Glutamatergic neuron (in vitro differentiated cells): ENCODE results near the gene MAPRE2. TPM values are rescaled to one million over a fixed set of nuclear protein-coding genes. Genes with fewer than 3 reads are reported as not detected.

Experiments
- DNase-seq: peaks from one replicate; pipeline ENCODE4 v3.0.0; 2022
- H3K27ac Mint-ChIP-seq: one replicate; pipeline ENCODE4 v1.8.0; 2020; ENCODE audit warnings: mild to moderate bottlenecking, mixed read lengths, inconsistent platforms; ENCODE audit not compliant: unreplicated experiment
- H3K27me3 Mint-ChIP-seq: one replicate; pipeline ENCODE4 v1.8.0; 2020; ENCODE audit warnings: mild to moderate bottlenecking, moderate library complexity, mixed read lengths, inconsistent platforms; ENCODE audit not compliant: unreplicated experiment
- H3K36me3 Mint-ChIP-seq: one replicate; pipeline ENCODE4 v1.8.0; 2020; ENCODE audit warnings: mild to moderate bottlenecking, mixed read lengths, inconsistent platforms; ENCODE audit not compliant: unreplicated experiment
- H3K4me1 Mint-ChIP-seq: one replicate; pipeline ENCODE4 v1.8.0; 2020; ENCODE audit warnings: mild to moderate bottlenecking, low read depth, mixed read lengths, inconsistent platforms; ENCODE audit not compliant: unreplicated experiment
- H3K4me3 Mint-ChIP-seq: one replicate; pipeline ENCODE4 v1.8.0; 2020; ENCODE audit warnings: mild to moderate bottlenecking, mixed read lengths, inconsistent platforms; ENCODE audit not compliant: unreplicated experiment
- H3K9me3 Mint-ChIP-seq: one replicate; pipeline ENCODE4 v1.8.0; 2020; ENCODE audit warnings: mild to moderate bottlenecking, moderate library complexity, mixed read lengths, inconsistent platforms; ENCODE audit not compliant: unreplicated experiment
- CTCF ChIP-seq: fragments of 200-600 bp; sonication (generic); IDR thresholded peaks from one replicate; pipeline ENCODE4 v1.5.0; 2021; ENCODE audit not compliant: partially characterized antibody, unreplicated experiment
- total RNA-seq: library from RNA; stranded (reverse); fragmentation: NEBNext Ultra II Directional; extraction: Animal tissue kit (Norgen Biotek cat#: 25700); gene quantifications from one replicate; pipeline ENCODE4 v1.2.1, GENCODE V29; 2021; ENCODE audit not compliant: unreplicated experiment

Gene MAPRE2
- total RNA-seq, 1 donor from 2014 or later, result 127 TPM

DNA sequence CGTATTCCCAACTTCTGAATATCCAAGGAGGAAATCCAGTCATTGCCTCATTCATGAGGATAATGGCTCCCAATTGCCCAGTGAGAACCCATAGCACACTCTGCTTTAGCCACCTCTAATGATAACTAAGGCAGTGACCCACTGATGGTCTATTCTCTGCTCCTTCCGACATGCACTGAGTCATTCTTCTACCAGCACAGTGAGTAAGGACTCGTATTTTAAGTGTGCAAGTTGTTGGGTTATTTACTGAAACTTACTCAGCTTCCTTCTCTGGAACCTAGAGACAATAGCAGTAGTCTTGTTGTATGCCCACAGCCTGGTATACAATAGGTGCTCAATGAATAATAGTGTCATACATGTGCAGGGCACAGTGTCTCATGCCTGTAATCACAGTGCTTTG, 118.6 kb downstream of the MAPRE2 start:
- TF ChIP-seq CTCF, result no peak
- no peak overlapping the region for H3K27ac Mint-ChIP-seq
- H3K27me3 Mint-ChIP-seq, result no peaks in the 10 kb centered on the region
- H3K4me3 Mint-ChIP-seq, result no peak overlapping the region
- H3K9me3 Mint-ChIP-seq, result no peaks in the 10 kb centered on the region
- H3K4me1 Mint-ChIP-seq, result peaks cover 2% of the 10 kb centered on the region
- no peaks in the 10 kb centered on the region for H3K36me3 Mint-ChIP-seq
- no peak for DNase-seq

DNA sequence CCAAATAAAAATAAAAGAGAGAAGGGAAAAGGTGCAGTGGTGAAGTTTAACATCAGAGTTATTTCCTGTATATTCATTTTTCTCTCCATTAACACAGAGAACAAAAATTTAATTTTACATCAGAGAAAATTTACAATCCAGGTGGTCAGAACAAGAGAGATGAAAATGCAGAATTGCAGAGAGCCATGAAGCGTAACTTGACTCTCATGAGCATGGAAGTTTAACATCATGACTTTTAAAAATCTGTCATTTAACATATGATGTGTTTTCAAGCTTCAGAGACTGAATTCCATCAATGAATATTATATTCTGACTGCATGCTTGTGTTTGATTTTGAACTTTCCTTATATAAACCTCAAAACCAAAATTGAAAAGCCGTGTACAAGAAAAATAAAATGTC, 120.3 kb downstream of the MAPRE2 start:
- no peak for DNase-seq
- no peak for TF ChIP-seq CTCF
- H3K4me3 Mint-ChIP-seq, result no peak overlapping the region
- H3K36me3 Mint-ChIP-seq, result no peaks in the 10 kb centered on the region
- H3K4me1 Mint-ChIP-seq, result no peaks in the 10 kb centered on the region
- H3K27ac Mint-ChIP-seq, result no peak overlapping the region
- no peaks in the 10 kb centered on the region for H3K27me3 Mint-ChIP-seq
- H3K9me3 Mint-ChIP-seq, result no peaks in the 10 kb centered on the region

DNA sequence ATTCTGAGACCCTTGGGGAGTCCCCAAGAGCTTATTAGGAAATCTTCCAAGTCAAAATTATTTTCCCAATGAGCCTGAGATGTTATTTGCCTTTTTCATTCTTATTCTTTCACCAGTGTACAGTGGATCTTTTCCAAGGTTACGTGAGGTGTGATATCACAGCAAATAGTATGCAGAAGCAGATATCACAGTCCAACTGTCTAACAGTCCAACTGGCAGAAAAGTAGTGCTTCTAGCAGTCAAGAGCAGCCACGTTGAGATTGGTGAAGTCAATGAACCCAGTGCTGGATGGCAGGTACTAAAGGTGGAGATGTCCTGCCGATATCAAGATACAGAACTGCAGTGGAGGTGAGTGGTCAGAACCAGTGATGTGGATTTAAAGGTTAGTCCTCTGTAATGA, 120.7 kb downstream of the MAPRE2 start:
- Mint-ChIP-seq H3K27ac (no peak overlapping the region), H3K27me3 (no peaks in the 10 kb centered on the region), H3K4me1 (no peaks in the 10 kb centered on the region), H3K36me3 (no peaks in the 10 kb centered on the region), H3K9me3 (no peaks in the 10 kb centered on the region), H3K4me3 (no peak overlapping the region)
- no peak for TF ChIP-seq CTCF
- no peak for DNase-seq

DNA sequence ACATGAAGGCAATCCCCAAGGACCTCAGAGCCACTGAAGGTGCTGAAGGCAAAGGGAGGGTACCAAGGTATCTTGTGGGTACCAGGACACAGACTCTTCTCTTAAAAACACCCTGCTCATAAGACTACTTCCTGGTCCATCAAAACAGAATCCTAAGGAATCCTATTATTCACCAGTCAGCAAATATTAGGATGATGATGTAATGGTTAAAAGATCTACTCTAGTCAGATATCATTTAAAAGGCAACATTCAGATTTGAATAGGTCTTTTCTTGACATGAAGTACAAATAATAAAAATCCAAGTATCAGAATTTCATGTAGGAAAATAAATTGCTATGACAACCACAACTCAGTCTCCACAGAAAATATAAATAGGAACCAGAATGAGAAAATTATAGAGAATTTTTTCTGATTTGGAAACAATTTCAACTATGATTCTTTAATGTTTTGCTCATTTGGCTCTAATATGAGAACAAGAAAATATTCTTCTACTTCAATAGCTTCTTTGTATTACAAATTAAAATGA, 121.9 kb downstream of the MAPRE2 start:
- no peak for DNase-seq
- Mint-ChIP-seq H3K4me3 (no peak overlapping the region), H3K36me3 (no peaks in the 10 kb centered on the region), H3K27me3 (no peaks in the 10 kb centered on the region), H3K9me3 (no peaks in the 10 kb centered on the region), H3K27ac (no peak overlapping the region), H3K4me1 (no peaks in the 10 kb centered on the region)
- TF ChIP-seq CTCF, result no peak

- no peaks in the 10 kb centered on the region for H3K4me1 Mint-ChIP-seq
- DNase-seq, result no peak
- H3K9me3 Mint-ChIP-seq, result no peaks in the 10 kb centered on the region
- H3K4me3 Mint-ChIP-seq, result no peak overlapping the region
- no peak for TF ChIP-seq CTCF
- H3K27ac Mint-ChIP-seq, result no peak overlapping the region
- no peaks in the 10 kb centered on the region for H3K27me3 Mint-ChIP-seq
- no peaks in the 10 kb centered on the region for H3K36me3 Mint-ChIP-seq
Measured at GRCh38 chr18:35163721-35164120, 122.5 kb downstream of the MAPRE2 start.
